SK-N-MC (cell line): Measurements from ENCODE around the gene ZNF771.

Source experiments
- EZH2 ChIP-seq: fragments of 200-600 bp; sonication (generic); IDR thresholded peaks from one replicate; pipeline ENCODE4 v1.6.1; 2017; ENCODE audit warnings: antibody characterized with exemption
- FOXP2 ChIP-seq: optimal IDR thresholded peaks from 2 replicates; pipeline ENCODE3; 2011; ENCODE audit warnings: mild to moderate bottlenecking, moderate library complexity; ENCODE audit not compliant: insufficient read depth; ENCODE audit errors: extremely low read length, control extremely low read depth
- POLR2AphosphoS5 ChIP-seq: IDR thresholded peaks from 2 replicates; pipeline ENCODE4 v1.6.1; 2012; ENCODE audit warnings: mild to moderate bottlenecking, low read depth, low read length, borderline replicate concordance

DNA sequence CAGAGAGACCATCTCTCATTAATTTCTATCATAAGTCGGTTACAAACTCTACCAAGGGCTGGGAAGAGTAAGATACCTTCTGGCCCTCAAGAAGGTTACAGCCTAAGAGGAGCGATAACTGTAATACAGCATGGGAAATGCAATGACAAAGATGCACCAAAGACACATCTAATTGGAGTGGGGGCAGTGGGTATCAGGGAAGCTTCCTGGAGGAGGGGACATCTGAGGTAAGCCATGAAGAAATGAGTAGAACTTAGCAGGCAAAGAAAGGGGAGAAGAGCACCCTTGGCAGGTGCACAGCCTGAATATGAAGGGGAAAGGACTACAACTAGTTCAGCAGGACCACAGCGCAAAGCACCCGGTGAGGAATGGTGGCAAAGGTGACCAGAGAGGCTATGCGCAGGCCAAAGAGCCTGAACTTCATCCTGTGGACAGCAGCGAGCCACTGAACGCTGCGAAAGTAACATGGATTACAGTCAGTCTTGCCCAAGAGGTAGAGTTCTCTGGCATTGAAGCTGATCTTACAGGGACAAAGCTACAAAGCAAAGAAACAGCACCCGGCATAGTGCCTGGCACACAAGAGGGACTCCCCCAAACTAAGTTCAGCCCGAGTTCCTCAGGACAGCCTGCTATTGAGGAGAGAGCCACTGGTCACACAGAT is 39.9 kb upstream of the ZNF771 start:
- TF ChIP-seq EZH2 (no peak), POLR2AphosphoS5 (no peak), FOXP2 (no peak)
